Mesothelial cell of epicardium (in vitro differentiated cells): ENCODE data around the gene CDC42EP2. TPM values are rescaled to one million over a fixed set of nuclear protein-coding genes. Genes with fewer than 3 reads are reported as not detected.

Experiments
- DNase-seq, 2 experiments: peaks; one replicate each; pipeline ENCODE4 v3.0.0; 2021; ENCODE audit warnings: low spot score in 2 of 2; ENCODE audit not compliant: unreplicated experiment in 2 of 2
- H3K27ac Mint-ChIP-seq: 2 replicates; pipeline ENCODE4 v1.8.0; 2021; ENCODE audit warnings: mixed read lengths
- H3K27me3 Mint-ChIP-seq: 2 replicates; pipeline ENCODE4 v1.8.0; 2021; ENCODE audit warnings: low read depth, mixed read lengths
- H3K36me3 Mint-ChIP-seq: 2 replicates; pipeline ENCODE4 v1.8.0; 2021; ENCODE audit warnings: mixed read lengths
- H3K4me1 Mint-ChIP-seq: 2 replicates; pipeline ENCODE4 v1.8.0; 2021; ENCODE audit warnings: mixed read lengths
- H3K4me3 Mint-ChIP-seq: 2 replicates; pipeline ENCODE4 v1.8.0; 2021; ENCODE audit warnings: mild to moderate bottlenecking, moderate library complexity, mixed read lengths
- H3K9me3 Mint-ChIP-seq: 2 replicates; pipeline ENCODE4 v1.8.0; 2021; ENCODE audit warnings: mixed read lengths
- total RNA-seq: library from RNA; stranded (reverse); gene quantifications from 3 replicates; pipeline ENCODE4 v1.2.1, GENCODE V29; 2021
- TF ChIP-seq, protein P1 (sequence below): fragments of 200-600 bp; sonication (generic); IDR thresholded peaks from one replicate; pipeline ENCODE4 v1.5.0; 2021; ENCODE audit warnings: antibody characterized with exemption; ENCODE audit not compliant: unreplicated experiment

The CDC42EP2 gene
- total RNA-seq, 1 donor from 2014 or later: 12.3 TPM

DNA sequence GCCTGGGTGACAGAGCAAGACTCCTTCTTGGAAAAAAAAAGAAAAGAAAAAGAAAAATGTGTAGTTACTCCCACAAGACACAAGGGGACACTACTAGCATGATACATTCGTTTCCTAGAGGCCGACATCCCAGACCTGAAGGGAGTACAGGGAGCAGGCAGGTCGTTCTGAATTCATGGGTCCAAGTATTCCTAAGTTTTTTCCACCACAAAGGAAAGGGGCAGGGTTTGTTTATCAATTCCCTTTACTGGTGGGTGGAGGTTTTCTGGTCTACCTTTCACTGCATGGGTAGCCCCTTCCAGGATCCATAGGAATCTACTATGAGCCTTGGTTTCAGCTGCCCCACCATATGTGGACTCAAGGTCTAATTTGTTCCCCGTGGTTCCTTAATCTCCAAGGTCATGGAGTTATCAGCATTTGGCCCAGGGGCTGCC, 51.7 kb downstream of the CDC42EP2 start:
- DNase-seq: no peak
- H3K36me3 Mint-ChIP-seq: no peaks in the 10 kb centered on the region
- H3K27ac Mint-ChIP-seq: no peak overlapping the region

DNA sequence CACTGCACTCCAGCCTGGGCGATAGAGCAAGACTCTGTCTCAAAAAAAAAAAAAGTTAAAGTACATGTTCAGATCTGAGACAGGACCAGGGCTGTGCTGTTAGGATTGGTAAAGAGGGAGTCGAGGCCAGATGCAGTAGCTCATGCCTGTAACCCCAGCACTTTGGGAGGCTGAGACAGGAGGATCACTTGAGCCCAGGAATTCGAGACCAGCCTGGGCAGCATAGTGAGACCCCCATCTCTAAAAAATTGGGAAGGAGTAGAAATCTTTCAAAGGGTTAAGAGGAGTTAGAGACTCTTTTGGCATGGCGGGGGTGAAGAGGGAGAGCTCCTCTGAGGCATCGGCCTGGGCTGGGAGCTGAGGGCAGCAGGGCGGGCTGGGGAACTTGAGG, 56.0 kb downstream of the CDC42EP2 start:
- H3K9me3 Mint-ChIP-seq: no peaks in the 10 kb centered on the region
- no peak for DNase-seq
- H3K27me3 Mint-ChIP-seq: no peaks in the 10 kb centered on the region
- TF ChIP-seq, protein P1, sequence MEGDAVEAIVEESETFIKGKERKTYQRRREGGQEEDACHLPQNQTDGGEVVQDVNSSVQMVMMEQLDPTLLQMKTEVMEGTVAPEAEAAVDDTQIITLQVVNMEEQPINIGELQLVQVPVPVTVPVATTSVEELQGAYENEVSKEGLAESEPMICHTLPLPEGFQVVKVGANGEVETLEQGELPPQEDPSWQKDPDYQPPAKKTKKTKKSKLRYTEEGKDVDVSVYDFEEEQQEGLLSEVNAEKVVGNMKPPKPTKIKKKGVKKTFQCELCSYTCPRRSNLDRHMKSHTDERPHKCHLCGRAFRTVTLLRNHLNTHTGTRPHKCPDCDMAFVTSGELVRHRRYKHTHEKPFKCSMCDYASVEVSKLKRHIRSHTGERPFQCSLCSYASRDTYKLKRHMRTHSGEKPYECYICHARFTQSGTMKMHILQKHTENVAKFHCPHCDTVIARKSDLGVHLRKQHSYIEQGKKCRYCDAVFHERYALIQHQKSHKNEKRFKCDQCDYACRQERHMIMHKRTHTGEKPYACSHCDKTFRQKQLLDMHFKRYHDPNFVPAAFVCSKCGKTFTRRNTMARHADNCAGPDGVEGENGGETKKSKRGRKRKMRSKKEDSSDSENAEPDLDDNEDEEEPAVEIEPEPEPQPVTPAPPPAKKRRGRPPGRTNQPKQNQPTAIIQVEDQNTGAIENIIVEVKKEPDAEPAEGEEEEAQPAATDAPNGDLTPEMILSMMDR: no peak
- H3K4me3 Mint-ChIP-seq: no peak overlapping the region
- no peaks in the 10 kb centered on the region for H3K36me3 Mint-ChIP-seq
- H3K27ac Mint-ChIP-seq: no peak overlapping the region
- peaks cover 6% of the 10 kb centered on the region for H3K4me1 Mint-ChIP-seq

More for the DNA sequence above, 51.7 kb downstream of the CDC42EP2 start:
- TF ChIP-seq, protein P1: peak; percentile 63
- Mint-ChIP-seq H3K9me3 (no peaks in the 10 kb centered on the region), H3K4me3 (no peak overlapping the region), H3K4me1 (peaks cover 6% of the 10 kb centered on the region), H3K27me3 (no peaks in the 10 kb centered on the region)

Other genes starting within 250 kb of the CDC42EP2 start
- gene CDCA5, start 230.8 kb upstream of the CDC42EP2 start, total RNA-seq: 16.4 to 17.0 TPM (median 16.5 TPM) in 3 replicates
- 43.4 to 46.2 TPM (median 45.7 TPM) in 3 replicates for gene ZFPL1, start 230.6 kb upstream of the CDC42EP2 start, total RNA-seq
- 95.7 to 114 TPM (median 113 TPM) in 3 replicates for gene VPS51, start 218.7 kb upstream of the CDC42EP2 start, total RNA-seq
- gene TM7SF2, start 203.0 kb upstream of the CDC42EP2 start, total RNA-seq: 73.4 to 75.6 TPM (median 74.2 TPM) in 3 replicates
- 6.7 to 7.5 TPM (median 7.3 TPM) in 3 replicates for gene ZNHIT2, start 197.2 kb upstream of the CDC42EP2 start, total RNA-seq
- 710 to 765 TPM (median 760 TPM) in 3 replicates for gene FAU, start 192.7 kb upstream of the CDC42EP2 start, total RNA-seq
- gene MRPL49, start 192.5 kb upstream of the CDC42EP2 start, total RNA-seq: 41.3 to 45.3 TPM (median 43.8 TPM) in 3 replicates
- 45.4 to 52.6 TPM (median 47.8 TPM) in 3 replicates for gene SYVN1, start 180.3 kb upstream of the CDC42EP2 start, total RNA-seq
- not detected in 3 replicates for gene SPDYC, start 144.6 kb upstream of the CDC42EP2 start, total RNA-seq
- gene CAPN1, start 132.9 kb upstream of the CDC42EP2 start, total RNA-seq: 176 to 196 TPM (median 192 TPM) in 3 replicates
- 14.1 to 16.1 TPM (median 14.6 TPM) in 3 replicates for gene POLA2, start 52.9 kb upstream of the CDC42EP2 start, total RNA-seq
- gene DPF2, start 19.0 kb downstream of the CDC42EP2 start, total RNA-seq: 80.1 to 85.3 TPM (median 81.3 TPM) in 3 replicates
- gene TIGD3, start 39.9 kb downstream of the CDC42EP2 start, total RNA-seq: 0.49 to 0.75 TPM (median 0.60 TPM) in 3 replicates
- 3.9 to 4.7 TPM (median 4.7 TPM) in 3 replicates for gene SLC25A45, start 67.8 kb downstream of the CDC42EP2 start, total RNA-seq
- 23.5 to 26.4 TPM (median 25.0 TPM) in 3 replicates for gene FRMD8, start 71.8 kb downstream of the CDC42EP2 start, total RNA-seq
- gene NEAT1, start 107.9 kb downstream of the CDC42EP2 start, total RNA-seq: 236 to 269 TPM (median 246 TPM) in 3 replicates
- gene MALAT1, start 184.2 kb downstream of the CDC42EP2 start, total RNA-seq: 15,343 to 16,172 TPM (median 16,018 TPM) in 3 replicates
- gene SCYL1, start 210.2 kb downstream of the CDC42EP2 start, total RNA-seq: 83.4 to 91.1 TPM (median 89.5 TPM) in 3 replicates
- 314 to 333 TPM (median 318 TPM) in 3 replicates for gene LTBP3, start 243.5 kb downstream of the CDC42EP2 start, total RNA-seq